Activated CD4-positive, alpha-beta T cell treated with anti-CD3 and anti-CD28 coated beads, Interleukin-2, amount 10 ng/mL, durations not matched to agents 24 days and 14 days (primary cell): ENCODE data around the gene E2F3. TPM values are rescaled to one million over a fixed set of nuclear protein-coding genes. Genes with fewer than 3 reads are reported as not detected.

Experiments used
- total RNA-seq: library from RNA; stranded (reverse); gene quantifications from 2 replicates; pipeline ENCODE4 v1.2.3, GENCODE V29; 2022

Gene E2F3
- total RNA-seq, 1 donor from 2014 or later, result 28.0 TPM

Other genes starting within 250 kb of the E2F3 start
- 11.8 and 12.8 TPM in 2 replicates for gene MBOAT1, start 189.4 kb upstream of the E2F3 start, total RNA-seq
- 28.5 and 29.1 TPM in 2 replicates for gene CDKAL1, start 132.6 kb downstream of the E2F3 start, total RNA-seq